Body of pancreas (tissue), 4 donors: ENCODE measurements around the gene SPEF2.

Source experiments
- CTCF ChIP-seq, 7 experiments: fragments of 450-650 bp in 4 of 7; fragments of 200-600 bp in 3 of 7; sonication (generic) in 3 of 7; IDR thresholded peaks; one replicate each; pipeline ENCODE4 v1.5.1; 2016 to 2019; ENCODE audit warnings: antibody characterized with exemption in 7 of 7
- POLR2A ChIP-seq, 3 donors: fragments of 450-650 bp; IDR thresholded peaks; one replicate each; pipeline ENCODE4 v1.6.1; 2016; ENCODE audit warnings: antibody characterized with exemption in 3 of 3, mild to moderate bottlenecking in 2 of 3

- TF ChIP-seq CTCF (IDR thresholded peaks at IDR 0.05) = no peak
- no peak for TF ChIP-seq POLR2A (IDR thresholded peaks at IDR 0.05)
Observed at GRCh38 chr5:35753500-35753899, 135.8 kb downstream of the SPEF2 start.
